ENCODE measurements around the gene SERGEF. TPM values are rescaled to one million over a fixed set of nuclear protein-coding genes. Genes with fewer than 3 reads are reported as not detected.

SERGEF gene
- total RNA-seq, 4 donors from 2014 or later, result 62.2 to 116 (median 83.5) TPM

GRCh38 chr11:17930544-17931125 is 82.2 kb downstream of the SERGEF start:
- Histone ChIP-seq H3K27ac (no peak overlapping the region), H3K27me3 (no peaks in the 10 kb centered on the region), H3K4me3 (replicated peaks in 1 of 3) (no peak overlapping the region), H3K4me1 (no peaks in the 10 kb centered on the region), H3K9me3 (no peaks in the 10 kb centered on the region), H3K36me3 (no peaks in the 10 kb centered on the region)
- 93 to 94% methylated on average over 3 of the region's 3 CpGs for WGBS, 2 donors
- DNase-seq, result no peak
- intact Hi-C loops (cut with DNase I), result no loop called here
- TF ChIP-seq CTCF (IDR thresholded peaks at IDR 0.05) (no peak), POLR2A (IDR thresholded peaks at IDR 0.05) (no peak)

DNA sequence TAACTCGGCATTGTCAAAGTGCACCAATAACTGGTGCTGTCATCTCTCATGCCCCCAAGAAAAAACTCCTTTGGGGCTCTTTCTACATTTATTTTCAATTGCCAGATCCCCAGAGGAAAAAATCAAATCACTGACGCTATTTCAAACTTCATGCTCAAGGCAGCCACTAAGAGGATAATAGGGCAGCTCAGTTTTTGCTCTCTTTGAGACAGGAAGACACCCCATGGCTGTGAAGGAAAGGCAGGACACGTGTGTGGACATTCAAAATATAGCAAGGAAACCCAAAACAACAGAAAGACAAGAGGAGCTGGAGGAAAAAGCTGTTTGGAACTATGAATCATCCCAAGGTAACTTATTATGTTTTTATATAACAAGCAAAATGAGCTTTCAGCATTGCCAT is 83.7 kb downstream of the SERGEF start:
- WGBS, 2 donors, result 85 to 87% methylated on average over 3 of the region's 3 CpGs
- intact Hi-C loops (cut with DNase I), result no loop called here
- H3K4me3 ChIP-seq (replicated peaks in 1 of 3), result no peak overlapping the region
- no peaks in the 10 kb centered on the region for H3K27me3 ChIP-seq
- H3K4me1 ChIP-seq, result no peaks in the 10 kb centered on the region
- H3K27ac ChIP-seq, result no peak overlapping the region
- TF ChIP-seq CTCF (IDR thresholded peaks at IDR 0.05) (no peak), POLR2A (IDR thresholded peaks at IDR 0.05) (no peak)
- no peaks in the 10 kb centered on the region for H3K9me3 ChIP-seq
- no peak for DNase-seq
- H3K36me3 ChIP-seq, result no peaks in the 10 kb centered on the region

- peak; percentile 26 to 37 for DNase-seq
- no peak for TF ChIP-seq POLR2A (IDR thresholded peaks at IDR 0.05)
- Histone ChIP-seq H3K27me3 (no peaks in the 10 kb centered on the region), H3K9me3 (no peaks in the 10 kb centered on the region), H3K27ac (no peak overlapping the region), H3K4me3 (replicated peaks in 1 of 3) (no peak overlapping the region), H3K4me1 (peaks cover 0 to 9% of the 10 kb centered on the region in 2 donors), H3K36me3 (no peaks in the 10 kb centered on the region)
- 43 to 61% methylated on average over 3 of the region's 3 CpGs for WGBS, 2 donors
- intact Hi-C loops (cut with DNase I), result no loop called here
Observed at GRCh38 chr11:17927681-17928343, 85.0 kb downstream of the SERGEF start.

DNA sequence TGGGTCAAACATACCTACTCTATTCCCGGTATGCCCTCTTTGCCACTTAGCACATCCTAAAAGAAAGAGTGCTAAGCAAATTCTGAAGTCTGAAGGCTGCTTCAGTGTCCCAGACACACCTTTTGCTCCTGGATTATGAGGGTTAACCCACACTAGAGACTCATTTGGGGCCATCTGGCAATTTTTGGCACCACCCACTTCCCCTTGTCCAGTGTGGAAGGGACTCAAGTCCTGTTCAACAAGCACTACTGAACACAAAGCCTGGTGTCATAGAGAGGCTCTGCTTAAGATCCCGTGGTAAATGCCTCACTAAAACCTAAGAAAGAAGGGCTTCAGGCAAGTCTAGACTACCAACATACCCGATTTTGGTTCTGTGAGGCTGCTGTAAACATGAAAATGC is 85.8 kb downstream of the SERGEF start:
- Histone ChIP-seq H3K27me3 (no peaks in the 10 kb centered on the region), H3K4me1 (peaks cover 7 to 16% of the 10 kb centered on the region in 2 donors), H3K9me3 (no peaks in the 10 kb centered on the region), H3K36me3 (no peaks in the 10 kb centered on the region), H3K27ac (no peak overlapping the region), H3K4me3 (replicated peaks in 1 of 3) (no peak overlapping the region)
- intact Hi-C loops (cut with DNase I), result no loop called here
- no peak for DNase-seq
- 83 to 84% methylated on average over 3 of the region's 3 CpGs for WGBS, 2 donors
- TF ChIP-seq POLR2A (IDR thresholded peaks at IDR 0.05), result no peak
- no peak for TF ChIP-seq CTCF (IDR thresholded peaks at IDR 0.05)

DNA sequence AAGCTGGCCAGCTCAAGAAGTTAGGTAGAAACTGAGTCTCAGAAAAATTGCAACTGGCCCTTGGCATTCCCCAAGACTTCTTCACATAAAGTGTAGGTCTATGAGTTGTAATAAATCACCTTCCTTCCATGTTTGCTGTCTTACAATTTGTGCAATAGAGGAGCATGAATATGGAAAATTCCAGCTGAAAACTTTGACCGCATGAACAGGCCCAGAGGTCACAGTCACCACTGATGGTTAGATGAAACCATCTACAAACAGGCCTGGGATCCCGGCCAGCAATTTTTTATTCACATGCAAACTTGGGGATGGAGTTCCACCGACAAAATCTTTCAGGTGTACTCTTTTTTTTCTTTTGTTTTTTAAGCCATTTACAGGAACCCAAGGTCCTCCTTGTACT is 88.1 kb downstream of the SERGEF start:
- no peak for DNase-seq
- peaks cover 7 to 21% of the 10 kb centered on the region in 2 donors for H3K4me1 ChIP-seq

More for the DNA sequence above, 88.1 kb downstream of the SERGEF start:
- H3K36me3 ChIP-seq, result no peaks in the 10 kb centered on the region
- H3K27ac ChIP-seq, result no peak overlapping the region
- intact Hi-C loops (cut with DNase I), result no loop called here
- 86 to 88% methylated on average over 3 of the region's 3 CpGs for WGBS, 2 donors
- H3K27me3 ChIP-seq, result no peaks in the 10 kb centered on the region
- no peaks in the 10 kb centered on the region for H3K9me3 ChIP-seq
- no peak overlapping the region for H3K4me3 ChIP-seq (replicated peaks in 1 of 3)
- no peak for TF ChIP-seq CTCF (IDR thresholded peaks at IDR 0.05)
- no peak for TF ChIP-seq POLR2A (IDR thresholded peaks at IDR 0.05)
